ENCODE data around the gene REXO4. TPM values are rescaled to one million over a fixed set of nuclear protein-coding genes. Genes with fewer than 3 reads are reported as not detected.

REXO4 gene
- total and polyA plus RNA-seq, 2 donors (not counting 1 experiment from before 2014, with no cell fraction given), result 25.0 to 37.1 TPM

GRCh38 chr9:133402689-133403088 is 15.1 kb downstream of the REXO4 start:
- ChIA-PET CTCF (interaction anchor here (0.7 to 4.8 kb wide), 4 partner anchors 26 to 216 kb away, joined by 3 to 34 read pairs (median 3); partner anchors contain the start of gene STKLD1), POLR2A (no interaction called here)
- Mint-ChIP-seq H3K27ac (no peak overlapping the region), H3K4me3 (no peak overlapping the region), H3K27me3 (no peaks in the 10 kb centered on the region), H3K9me3 (ENCODE audit: insufficient read depth) (no peaks in the 10 kb centered on the region), H3K4me1 (peaks cover 2% of the 10 kb centered on the region)
- intact Hi-C loops (cut with micrococcal nuclease), result no loop called here
- H4K20me1 ChIP-seq (ENCODE audit: control insufficient read depth, insufficient read depth, low read length, poor library complexity, severe bottlenecking), result peaks cover 38% of the 10 kb centered on the region
- H3K9ac ChIP-seq (ENCODE audit: low read length), result no peak overlapping the region
- H3K4me3 ChIP-seq (ENCODE audit: control extremely low read depth in 1 of 5, extremely low read depth in 1 of 5, insufficient read depth in 1 of 5, low read depth in 2 of 5, low read length in 4 of 5), result no peak overlapping the region
- TF ChIP-seq CTCF (IDR thresholded peaks at IDR 0.05), result no peak
- TF ChIP-seq EZH2 (IDR thresholded peaks at IDR 0.05; ENCODE audit: borderline replicate concordance, insufficient read depth, low read depth, low read length, poor library complexity, severe bottlenecking), result no peak
- H3K27ac ChIP-seq (ENCODE audit: low read length in 2 of 2), result no peak overlapping the region
- no peaks in the 10 kb centered on the region for H3K27me3 ChIP-seq (replicated peaks in 1 of 4; ENCODE audit: control extremely low read depth in 1 of 4, control insufficient read depth in 3 of 4, insufficient read depth in 4 of 4, low read length in 3 of 4)
- H3K4me2 ChIP-seq (replicated peaks; ENCODE audit: low read depth, low read length, poor library complexity, severe bottlenecking), result no peak overlapping the region
- no peak for DNase-seq
- no peak for ATAC-seq (ENCODE audit: low read depth)
- WGBS (ENCODE audit: insufficient coverage), result 70% methylated on average over 6 of the region's 7 CpGs
- peaks cover 0 to 2% of the 10 kb centered on the region in 2 donors for H3K4me1 ChIP-seq (ENCODE audit: control insufficient read depth in 2 of 2, insufficient read depth in 2 of 2, low read length in 2 of 2)
- H2AFZ ChIP-seq (ENCODE audit: insufficient read depth, low read depth, low read length, poor library complexity, severe bottlenecking), result no peak overlapping the region
- peaks cover 5% of the 10 kb centered on the region for H3K79me2 ChIP-seq (ENCODE audit: control insufficient read depth, insufficient read depth, low read length)
- H3K36me3 ChIP-seq (replicated peaks in 1 of 2; ENCODE audit: control extremely low read depth in 1 of 2, control insufficient read depth in 1 of 2, extremely low read depth in 1 of 2, insufficient read depth in 2 of 2, low read length in 1 of 2), result peaks cover 0 to 35% of the 10 kb centered on the region in 2 experiments
- no peaks in the 10 kb centered on the region for H3K9me3 ChIP-seq (ENCODE audit: control extremely low read depth in 1 of 3, control insufficient read depth in 2 of 3, insufficient read depth in 1 of 3, low read length in 2 of 3)

GRCh38 chr9:133401588-133401987 is 16.2 kb downstream of the REXO4 start:
- Mint-ChIP-seq H3K9me3 (ENCODE audit: insufficient read depth) (no peaks in the 10 kb centered on the region), H3K27me3 (no peaks in the 10 kb centered on the region), H3K4me3 (no peak overlapping the region), H3K4me1 (no peaks in the 10 kb centered on the region), H3K27ac (no peak overlapping the region)
- H3K4me3 ChIP-seq (ENCODE audit: control extremely low read depth in 1 of 5, extremely low read depth in 1 of 5, insufficient read depth in 1 of 5, low read depth in 2 of 5, low read length in 4 of 5), result no peak overlapping the region
- ATAC-seq (ENCODE audit: low read depth) (no peak), DNase-seq (no peak)
- H4K20me1 ChIP-seq (ENCODE audit: control insufficient read depth, insufficient read depth, low read length, poor library complexity, severe bottlenecking), result peaks cover 36% of the 10 kb centered on the region
- ChIA-PET POLR2A (no interaction called here), CTCF (interaction anchor here (1.3 kb wide), 1 partner anchor 215 kb away, joined by 4 read pairs; no protein-coding TSS in a partner anchor)
- H3K4me2 ChIP-seq (replicated peaks; ENCODE audit: low read depth, low read length, poor library complexity, severe bottlenecking), result no peak overlapping the region
- no peaks in the 10 kb centered on the region for H3K9me3 ChIP-seq (ENCODE audit: control extremely low read depth in 1 of 3, control insufficient read depth in 2 of 3, insufficient read depth in 1 of 3, low read length in 2 of 3)
- no peak overlapping the region for H3K9ac ChIP-seq (ENCODE audit: low read length)
- intact Hi-C loops (cut with micrococcal nuclease), result no loop called here
- TF ChIP-seq EZH2 (IDR thresholded peaks at IDR 0.05; ENCODE audit: borderline replicate concordance, insufficient read depth, low read depth, low read length, poor library complexity, severe bottlenecking), result no peak
- no peak for TF ChIP-seq CTCF (IDR thresholded peaks at IDR 0.05)
- H3K79me2 ChIP-seq (ENCODE audit: control insufficient read depth, insufficient read depth, low read length), result peaks cover 4% of the 10 kb centered on the region
- no peak overlapping the region for H2AFZ ChIP-seq (ENCODE audit: insufficient read depth, low read depth, low read length, poor library complexity, severe bottlenecking)
- H3K27me3 ChIP-seq (replicated peaks in 1 of 4; ENCODE audit: control extremely low read depth in 1 of 4, control insufficient read depth in 3 of 4, insufficient read depth in 4 of 4, low read length in 3 of 4), result no peaks in the 10 kb centered on the region
- peaks cover 0 to 25% of the 10 kb centered on the region in 2 experiments for H3K36me3 ChIP-seq (replicated peaks in 1 of 2; ENCODE audit: control extremely low read depth in 1 of 2, control insufficient read depth in 1 of 2, extremely low read depth in 1 of 2, insufficient read depth in 2 of 2, low read length in 1 of 2)
- no peak overlapping the region for H3K27ac ChIP-seq (ENCODE audit: low read length in 2 of 2)
- 76% methylated on average over 5 of the region's 6 CpGs for WGBS (ENCODE audit: insufficient coverage)
- no peaks in the 10 kb centered on the region for H3K4me1 ChIP-seq (ENCODE audit: control insufficient read depth in 2 of 2, insufficient read depth in 2 of 2, low read length in 2 of 2)
